SK-N-SH (cell line): ENCODE results near the gene MAML3.

Experiments used
- EP300 ChIP-seq, 2 experiments: IDR thresholded peaks; 2 replicates each; pipeline versions ENCODE4 v1.4.0 to v1.6.1; 2012; ENCODE audit warnings: borderline replicate concordance in 1 of 2, low read depth in 1 of 2, low read length in 1 of 2
- EZH2phosphoT487 ChIP-seq: fragments of 200-600 bp; sonication (generic); IDR thresholded peaks from 2 replicates; pipeline ENCODE4 v1.6.1; 2017; ENCODE audit warnings: low read depth, mixed run types, mild to moderate bottlenecking, antibody characterized with exemption, moderate library complexity, borderline replicate concordance
- FOXM1 ChIP-seq: IDR thresholded peaks from 2 replicates; pipeline ENCODE4 v1.4.0; 2012; ENCODE audit warnings: low read depth, mild to moderate bottlenecking
- NRF1 ChIP-seq: IDR thresholded peaks from 2 replicates; pipeline ENCODE4 v1.6.1; 2012; ENCODE audit warnings: low read depth, mild to moderate bottlenecking, low read length
- RCOR1 ChIP-seq: fragments of 150-350 bp; IDR thresholded peaks from 2 replicates; pipeline ENCODE4 v1.6.1; 2017; ENCODE audit warnings: antibody characterized with exemption, low read length
- TF ChIP-seq, protein P1 (sequence below): fragments of 200-600 bp; sonication (generic); IDR thresholded peaks from 2 replicates; pipeline ENCODE4 v1.6.1; 2017; ENCODE audit warnings: antibody characterized with exemption, mild to moderate bottlenecking, moderate library complexity
- TF ChIP-seq, protein P2 (sequence below): IDR thresholded peaks from 2 replicates; pipeline ENCODE4 v1.4.0; 2012; ENCODE audit warnings: low read depth
- TF ChIP-seq, protein P3 (sequence below): IDR thresholded peaks from 2 replicates; pipeline ENCODE4 v1.6.1; 2012; ENCODE audit warnings: mild to moderate bottlenecking, low read depth, low read length, moderate library complexity

DNA sequence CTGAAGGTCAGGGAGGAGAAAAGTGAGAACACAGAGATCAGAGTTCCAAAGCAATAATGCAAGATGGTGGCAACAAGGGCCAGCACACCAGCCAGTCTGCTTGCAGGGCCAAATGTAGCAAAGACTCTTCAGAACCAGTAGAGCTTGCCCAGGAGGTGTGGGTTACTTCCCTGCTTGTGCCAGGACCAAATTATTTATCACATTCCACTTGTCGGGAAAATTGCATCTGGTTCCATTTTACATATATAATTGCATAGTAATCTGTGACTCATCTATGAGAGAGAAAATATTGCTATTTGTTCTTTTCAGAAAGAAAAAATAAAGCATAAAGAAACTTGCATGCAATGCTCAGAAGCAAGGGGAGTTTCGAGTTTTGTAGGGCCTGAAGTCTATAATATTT is 41.4 kb downstream of the MAML3 start:
- TF ChIP-seq, protein P1, sequence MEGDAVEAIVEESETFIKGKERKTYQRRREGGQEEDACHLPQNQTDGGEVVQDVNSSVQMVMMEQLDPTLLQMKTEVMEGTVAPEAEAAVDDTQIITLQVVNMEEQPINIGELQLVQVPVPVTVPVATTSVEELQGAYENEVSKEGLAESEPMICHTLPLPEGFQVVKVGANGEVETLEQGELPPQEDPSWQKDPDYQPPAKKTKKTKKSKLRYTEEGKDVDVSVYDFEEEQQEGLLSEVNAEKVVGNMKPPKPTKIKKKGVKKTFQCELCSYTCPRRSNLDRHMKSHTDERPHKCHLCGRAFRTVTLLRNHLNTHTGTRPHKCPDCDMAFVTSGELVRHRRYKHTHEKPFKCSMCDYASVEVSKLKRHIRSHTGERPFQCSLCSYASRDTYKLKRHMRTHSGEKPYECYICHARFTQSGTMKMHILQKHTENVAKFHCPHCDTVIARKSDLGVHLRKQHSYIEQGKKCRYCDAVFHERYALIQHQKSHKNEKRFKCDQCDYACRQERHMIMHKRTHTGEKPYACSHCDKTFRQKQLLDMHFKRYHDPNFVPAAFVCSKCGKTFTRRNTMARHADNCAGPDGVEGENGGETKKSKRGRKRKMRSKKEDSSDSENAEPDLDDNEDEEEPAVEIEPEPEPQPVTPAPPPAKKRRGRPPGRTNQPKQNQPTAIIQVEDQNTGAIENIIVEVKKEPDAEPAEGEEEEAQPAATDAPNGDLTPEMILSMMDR, result no peak
- TF ChIP-seq EZH2phosphoT487 (no peak), EP300 (IDR thresholded peaks at IDR 0.05; ENCODE audit: borderline replicate concordance in 1 of 2, low read depth in 1 of 2, low read length in 1 of 2) (no peak), RCOR1 (no peak), FOXM1 (no peak), NRF1 (no peak)
- TF ChIP-seq, protein P2, sequence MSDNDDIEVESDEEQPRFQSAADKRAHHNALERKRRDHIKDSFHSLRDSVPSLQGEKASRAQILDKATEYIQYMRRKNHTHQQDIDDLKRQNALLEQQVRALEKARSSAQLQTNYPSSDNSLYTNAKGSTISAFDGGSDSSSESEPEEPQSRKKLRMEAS, result no peak
- TF ChIP-seq, protein P3, sequence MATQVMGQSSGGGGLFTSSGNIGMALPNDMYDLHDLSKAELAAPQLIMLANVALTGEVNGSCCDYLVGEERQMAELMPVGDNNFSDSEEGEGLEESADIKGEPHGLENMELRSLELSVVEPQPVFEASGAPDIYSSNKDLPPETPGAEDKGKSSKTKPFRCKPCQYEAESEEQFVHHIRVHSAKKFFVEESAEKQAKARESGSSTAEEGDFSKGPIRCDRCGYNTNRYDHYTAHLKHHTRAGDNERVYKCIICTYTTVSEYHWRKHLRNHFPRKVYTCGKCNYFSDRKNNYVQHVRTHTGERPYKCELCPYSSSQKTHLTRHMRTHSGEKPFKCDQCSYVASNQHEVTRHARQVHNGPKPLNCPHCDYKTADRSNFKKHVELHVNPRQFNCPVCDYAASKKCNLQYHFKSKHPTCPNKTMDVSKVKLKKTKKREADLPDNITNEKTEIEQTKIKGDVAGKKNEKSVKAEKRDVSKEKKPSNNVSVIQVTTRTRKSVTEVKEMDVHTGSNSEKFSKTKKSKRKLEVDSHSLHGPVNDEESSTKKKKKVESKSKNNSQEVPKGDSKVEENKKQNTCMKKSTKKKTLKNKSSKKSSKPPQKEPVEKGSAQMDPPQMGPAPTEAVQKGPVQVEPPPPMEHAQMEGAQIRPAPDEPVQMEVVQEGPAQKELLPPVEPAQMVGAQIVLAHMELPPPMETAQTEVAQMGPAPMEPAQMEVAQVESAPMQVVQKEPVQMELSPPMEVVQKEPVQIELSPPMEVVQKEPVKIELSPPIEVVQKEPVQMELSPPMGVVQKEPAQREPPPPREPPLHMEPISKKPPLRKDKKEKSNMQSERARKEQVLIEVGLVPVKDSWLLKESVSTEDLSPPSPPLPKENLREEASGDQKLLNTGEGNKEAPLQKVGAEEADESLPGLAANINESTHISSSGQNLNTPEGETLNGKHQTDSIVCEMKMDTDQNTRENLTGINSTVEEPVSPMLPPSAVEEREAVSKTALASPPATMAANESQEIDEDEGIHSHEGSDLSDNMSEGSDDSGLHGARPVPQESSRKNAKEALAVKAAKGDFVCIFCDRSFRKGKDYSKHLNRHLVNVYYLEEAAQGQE, result no peak
